WTC11 (cell line): ENCODE measurements around the gene ZC3H12D. TPM values are rescaled to one million over a fixed set of nuclear protein-coding genes. Genes with fewer than 3 reads are reported as not detected.

Experiments used
- ATAC-seq: fragments of 200-7000 bp; cut with Tn5 transposase; 2 replicates; pipeline ENCODE4 v1.10.0; 2021; ENCODE audit warnings: mild to moderate bottlenecking, moderate library complexity
- CTCF ChIA-PET: fragments of 300-600 bp; sonication (Branson Sonifier 250); formaldehyde crosslinking; loops from one replicate; lab custom pipeline; 2021; ENCODE audit warnings: antibody characterized with exemption; lab: Charles Lee
- POLR2A ChIA-PET: fragments of 350-600 bp; sonication (Branson Sonifier 250); formaldehyde crosslinking; loops from one replicate; lab custom pipeline; 2021; ENCODE audit warnings: antibody characterized with exemption; lab: Charles Lee
- DNase-seq: peaks from one replicate; pipeline ENCODE4 v3.0.0; 2021; ENCODE audit warnings: low spot score
- H3K27ac Mint-ChIP-seq: 2 replicates; pipeline ENCODE4 v1.8.0; 2021; ENCODE audit warnings: mixed read lengths
- H3K27me3 Mint-ChIP-seq: 2 replicates; pipeline ENCODE4 v1.8.0; 2021; ENCODE audit warnings: low read depth, mild to moderate bottlenecking, moderate library complexity, mixed read lengths
- H3K36me3 Mint-ChIP-seq: 2 replicates; pipeline ENCODE4 v1.8.0; 2021; ENCODE audit warnings: mixed read lengths
- H3K4me1 Mint-ChIP-seq: 2 replicates; pipeline ENCODE4 v1.8.0; 2022; ENCODE audit warnings: mixed read lengths
- H3K4me3 Mint-ChIP-seq: 2 replicates; pipeline ENCODE4 v1.8.0; 2021; ENCODE audit warnings: mild to moderate bottlenecking, moderate library complexity, mixed read lengths
- H3K9me3 Mint-ChIP-seq: 2 replicates; pipeline ENCODE4 v1.8.0; 2021; ENCODE audit warnings: mixed read lengths
- AFF4 ChIP-seq: sonication (generic); formaldehyde crosslinking; IDR thresholded peaks from 2 replicates; pipeline ENCODE4 v1.8.1; 2023; ENCODE audit warnings: mild to moderate bottlenecking, missing genetic modification reagents, borderline replicate concordance
- ATF2 ChIP-seq: sonication (generic); formaldehyde crosslinking; IDR thresholded peaks from 2 replicates; pipeline ENCODE4 v1.8.1; 2022; ENCODE audit warnings: low read depth, missing genetic modification reagents, borderline replicate concordance
- CREM ChIP-seq: sonication (generic); formaldehyde crosslinking; IDR thresholded peaks from 2 replicates; pipeline ENCODE4 v1.8.1; 2022; ENCODE audit warnings: mild to moderate bottlenecking, missing genetic modification reagents, moderate library complexity
- ELF4 ChIP-seq: sonication (generic); formaldehyde crosslinking; IDR thresholded peaks from 2 replicates; pipeline ENCODE4 v1.8.1; 2022; ENCODE audit warnings: low read depth, mild to moderate bottlenecking, moderate library complexity, missing genetic modification reagents
- EMX1 ChIP-seq: fragments of 250-450 bp; sonication (Bioruptor Pico); IDR thresholded peaks from 2 replicates; pipeline ENCODE4 v1.8.0; 2021; ENCODE audit warnings: mild to moderate bottlenecking
- FOXP4 ChIP-seq: sonication (generic); formaldehyde crosslinking; IDR thresholded peaks from 2 replicates; pipeline ENCODE4 v1.8.0; 2022; ENCODE audit warnings: mild to moderate bottlenecking, missing genetic modification reagents
- IRF2 ChIP-seq: sonication (generic); formaldehyde crosslinking; IDR thresholded peaks from 2 replicates; pipeline ENCODE4 v1.8.0; 2022; ENCODE audit warnings: low read depth, missing genetic modification reagents, borderline replicate concordance
- JAZF1 ChIP-seq: fragments of 250-450 bp; sonication (Bioruptor Pico); IDR thresholded peaks from 2 replicates; pipeline ENCODE4 v1.9.0; 2021; ENCODE audit warnings: moderate library complexity, mild to moderate bottlenecking, inconsistent platforms
- NFE2L1 ChIP-seq: sonication (generic); formaldehyde crosslinking; IDR thresholded peaks from 2 replicates; pipeline ENCODE4 v1.8.1; 2023; ENCODE audit warnings: missing genetic modification reagents
- STAT6 ChIP-seq: sonication (generic); formaldehyde crosslinking; conservative IDR thresholded peaks from 2 replicates; pipeline ENCODE4 v1.8.1; 2023; ENCODE audit warnings: mild to moderate bottlenecking, low read depth, missing genetic modification reagents, moderate library complexity
- TP53 ChIP-seq: sonication (generic); formaldehyde crosslinking; IDR thresholded peaks from 2 replicates; pipeline ENCODE4 v1.8.1; 2023; ENCODE audit warnings: mild to moderate bottlenecking, missing genetic modification reagents
- USF2 ChIP-seq: sonication (generic); formaldehyde crosslinking; IDR thresholded peaks from 2 replicates; pipeline ENCODE4 v1.8.1; 2023; ENCODE audit warnings: mild to moderate bottlenecking, missing genetic modification reagents, moderate library complexity
- ZNF138 ChIP-seq: sonication (generic); formaldehyde crosslinking; conservative IDR thresholded peaks from 2 replicates; pipeline ENCODE4 v1.8.1; 2022; ENCODE audit warnings: mild to moderate bottlenecking, moderate library complexity, missing genetic modification reagents
- ZNF425 ChIP-seq: fragments of 250-450 bp; sonication (Bioruptor Pico); conservative IDR thresholded peaks from 2 replicates; pipeline ENCODE4 v1.9.0; 2021; ENCODE audit warnings: mild to moderate bottlenecking
- total RNA-seq: library from RNA; stranded (reverse); gene quantifications from 3 replicates; pipeline ENCODE4 v1.2.3, GENCODE V29; 2021
- TF ChIP-seq, protein P1 (sequence below): sonication (generic); formaldehyde crosslinking; IDR thresholded peaks from 2 replicates; pipeline ENCODE4 v1.8.0; 2022; ENCODE audit warnings: missing genetic modification reagents
- TF ChIP-seq, protein P2 (sequence below): sonication (generic); formaldehyde crosslinking; IDR thresholded peaks from 2 replicates; pipeline ENCODE4 v1.8.0; 2022; ENCODE audit warnings: mild to moderate bottlenecking, missing genetic modification reagents

The ZC3H12D gene
- total RNA-seq, 1 experiment from 2014 or later: 0.13 TPM

DNA sequence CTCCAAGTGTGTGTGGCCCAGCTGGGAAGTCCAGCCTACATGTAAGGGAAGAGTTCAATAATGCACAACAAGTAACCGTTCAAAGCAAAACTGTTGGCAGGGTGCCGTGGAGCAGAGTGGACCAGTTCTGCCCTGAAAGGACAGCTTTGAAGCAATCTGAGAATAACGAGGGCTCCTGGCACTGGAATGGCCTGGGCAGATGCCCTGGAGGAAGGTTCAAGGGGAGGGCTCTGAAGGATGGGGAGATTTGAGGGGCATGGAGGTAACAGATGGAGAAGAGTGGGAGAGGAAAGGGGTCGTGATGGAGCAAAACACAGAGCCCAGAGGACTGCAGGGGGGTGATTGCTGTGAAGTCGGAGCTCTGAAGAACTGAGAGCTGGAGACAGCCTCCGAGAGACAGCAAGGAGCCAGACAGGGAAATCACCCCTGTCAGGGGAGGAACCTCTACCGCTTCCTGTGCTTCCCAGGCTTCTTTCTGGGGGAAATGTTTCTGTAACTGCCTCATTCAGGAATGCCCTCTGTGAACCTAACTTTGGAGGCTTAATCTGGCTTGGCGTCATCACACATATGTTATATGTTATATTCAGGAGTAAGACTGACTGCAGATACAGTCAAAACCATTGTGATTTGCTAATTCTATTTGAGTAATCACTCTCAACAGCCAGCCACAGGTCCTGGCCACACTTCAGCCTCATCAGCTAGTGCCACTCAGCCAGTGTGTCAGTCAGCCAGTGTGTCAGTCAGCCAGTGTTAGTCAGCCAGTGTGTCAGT lies 41.2 kb downstream of the ZC3H12D start:
- no peaks in the 10 kb centered on the region; the same call in 1 of the 2 replicates for H3K27me3 Mint-ChIP-seq
- CTCF ChIA-PET: interaction anchor here (3.2 kb wide), 1 partner anchor 12 kb away, joined by 23 read pairs; no protein-coding TSS in a partner anchor
- no peaks in the 10 kb centered on the region for H3K36me3 Mint-ChIP-seq
- ATAC-seq (no peak), DNase-seq (no peak)
- H3K4me3 Mint-ChIP-seq: no peak overlapping the region
- no peak for TF ChIP-seq USF2 (CRISPR knock-in tag)
- TF ChIP-seq CREM (CRISPR knock-in tag): no peak
- TF ChIP-seq STAT6 (CRISPR knock-in tag): no peak
- TF ChIP-seq, protein P1, sequence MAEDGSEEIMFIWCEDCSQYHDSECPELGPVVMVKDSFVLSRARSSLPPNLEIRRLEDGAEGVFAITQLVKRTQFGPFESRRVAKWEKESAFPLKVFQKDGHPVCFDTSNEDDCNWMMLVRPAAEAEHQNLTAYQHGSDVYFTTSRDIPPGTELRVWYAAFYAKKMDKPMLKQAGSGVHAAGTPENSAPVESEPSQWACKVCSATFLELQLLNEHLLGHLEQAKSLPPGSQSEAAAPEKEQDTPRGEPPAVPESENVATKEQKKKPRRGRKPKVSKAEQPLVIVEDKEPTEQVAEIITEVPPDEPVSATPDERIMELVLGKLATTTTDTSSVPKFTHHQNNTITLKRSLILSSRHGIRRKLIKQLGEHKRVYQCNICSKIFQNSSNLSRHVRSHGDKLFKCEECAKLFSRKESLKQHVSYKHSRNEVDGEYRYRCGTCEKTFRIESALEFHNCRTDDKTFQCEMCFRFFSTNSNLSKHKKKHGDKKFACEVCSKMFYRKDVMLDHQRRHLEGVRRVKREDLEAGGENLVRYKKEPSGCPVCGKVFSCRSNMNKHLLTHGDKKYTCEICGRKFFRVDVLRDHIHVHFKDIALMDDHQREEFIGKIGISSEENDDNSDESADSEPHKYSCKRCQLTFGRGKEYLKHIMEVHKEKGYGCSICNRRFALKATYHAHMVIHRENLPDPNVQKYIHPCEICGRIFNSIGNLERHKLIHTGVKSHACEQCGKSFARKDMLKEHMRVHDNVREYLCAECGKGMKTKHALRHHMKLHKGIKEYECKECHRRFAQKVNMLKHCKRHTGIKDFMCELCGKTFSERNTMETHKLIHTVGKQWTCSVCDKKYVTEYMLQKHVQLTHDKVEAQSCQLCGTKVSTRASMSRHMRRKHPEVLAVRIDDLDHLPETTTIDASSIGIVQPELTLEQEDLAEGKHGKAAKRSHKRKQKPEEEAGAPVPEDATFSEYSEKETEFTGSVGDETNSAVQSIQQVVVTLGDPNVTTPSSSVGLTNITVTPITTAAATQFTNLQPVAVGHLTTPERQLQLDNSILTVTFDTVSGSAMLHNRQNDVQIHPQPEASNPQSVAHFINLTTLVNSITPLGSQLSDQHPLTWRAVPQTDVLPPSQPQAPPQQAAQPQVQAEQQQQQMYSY (CRISPR knock-in tag): no peak
- TF ChIP-seq ZNF138 (CRISPR knock-in tag): no peak
- TF ChIP-seq ELF4: no peak
- TF ChIP-seq IRF2 (CRISPR knock-in tag): no peak
- no peak for TF ChIP-seq NFE2L1 (CRISPR knock-in tag)
- no peak for TF ChIP-seq AFF4 (CRISPR knock-in tag)
- TF ChIP-seq EMX1 (CRISPR knock-in tag): no peak
- no peak for TF ChIP-seq ZNF425 (CRISPR knock-in tag)
- TF ChIP-seq, protein P2, sequence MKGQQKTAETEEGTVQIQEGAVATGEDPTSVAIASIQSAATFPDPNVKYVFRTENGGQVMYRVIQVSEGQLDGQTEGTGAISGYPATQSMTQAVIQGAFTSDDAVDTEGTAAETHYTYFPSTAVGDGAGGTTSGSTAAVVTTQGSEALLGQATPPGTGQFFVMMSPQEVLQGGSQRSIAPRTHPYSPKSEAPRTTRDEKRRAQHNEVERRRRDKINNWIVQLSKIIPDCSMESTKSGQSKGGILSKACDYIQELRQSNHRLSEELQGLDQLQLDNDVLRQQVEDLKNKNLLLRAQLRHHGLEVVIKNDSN (CRISPR knock-in tag): no peak
- TF ChIP-seq ATF2 (CRISPR knock-in tag): no peak
- TF ChIP-seq FOXP4 (CRISPR knock-in tag): no peak
- TF ChIP-seq JAZF1 (CRISPR knock-in tag): no peak
- no peak for TF ChIP-seq TP53 (CRISPR knock-in tag)
- H3K27ac Mint-ChIP-seq: no peak overlapping the region; the same call in 1 of the 2 replicates
- POLR2A ChIA-PET: no interaction called here
- H3K9me3 Mint-ChIP-seq: peaks cover 3% of the 10 kb centered on the region; the same call in 1 of the 2 replicates
- H3K4me1 Mint-ChIP-seq: peaks cover 3% of the 10 kb centered on the region; the same call in 1 of the 2 replicates
